HepG2 (cell line): ENCODE measurements around the gene INPP5E. TPM values are rescaled to one million over a fixed set of nuclear protein-coding genes. Genes with fewer than 3 reads are reported as not detected.
A peak's percentile ranks its signal among the peaks of the same experiment; 100 is the strongest.

Experiments used
- ATAC-seq: fragments of 200-7000 bp; cut with Tn5 transposase; 3 replicates; pipeline ENCODE4 v1.9.1; 2020; ENCODE audit warnings: mild to moderate bottlenecking, moderate library complexity
- BruUV-seq: library from RNA; stranded (reverse); fragments of 400-500 nt; replicated peaks from 2 replicates; lab custom pipeline; 2021; lab: Mats Ljungman, UMichigan
- CTCF ChIA-PET: fragments of 300-600 bp; formaldehyde crosslinking; extraction: SDS; loops from one replicate; lab custom pipeline; 2021; ENCODE audit warnings: low total read pairs, inconsistent platforms, low intra/inter-chr PET ratio; lab: Yijun Ruan, JAX
- POLR2A ChIA-PET: fragments of 350-600 bp; sonication (Branson Sonifier 250); formaldehyde crosslinking; loops from one replicate; lab custom pipeline; 2020; ENCODE audit warnings: antibody characterized with exemption, inconsistent platforms; lab: Yijun Ruan, JAX
- DNase-seq: peaks from one replicate; pipeline ENCODE4 v3.0.0-alpha.2; 2015; ENCODE audit warnings: low spot score
- FAIRE-seq: peaks from 3 replicates; lab custom pipeline; 2011; peaks lifted over from hg19 to GRCh38; lab: Jason Lieb, UNC
- H2AFZ ChIP-seq: one replicate; pipeline ENCODE4 v1.6.1; 2011; ENCODE audit warnings: low read length, inconsistent platforms
- H3K27ac ChIP-seq: fragments of 300-600 bp; 3 replicates; pipeline ENCODE4 v1.8.0; 2011; ENCODE audit warnings: mixed run types, mild to moderate bottlenecking, mixed read lengths, low read length, inconsistent platforms; ENCODE audit not compliant: insufficient read depth; ENCODE audit errors: extremely low read length
- H3K27me3 ChIP-seq, 2 experiments: fragments of 200-600 bp in 1 of 2; 2 replicates in 1 of 2; 3 replicates in 1 of 2; pipeline versions ENCODE4 v1.6.0 to v1.8.0; 2011; ENCODE audit warnings: low read length in 2 of 2, mild to moderate bottlenecking in 2 of 2, moderate library complexity in 2 of 2, inconsistent platforms in 1 of 2; ENCODE audit not compliant: insufficient read depth in 2 of 2, control insufficient read depth in 1 of 2
- H3K36me3 ChIP-seq, 2 experiments: fragments of 200-600 bp in 1 of 2; replicated peaks in 1 of 2; 2 replicates in 1 of 2; 3 replicates in 1 of 2; pipeline versions ENCODE4 v1.5.1 to v1.8.0; 2011; ENCODE audit warnings: low read length in 2 of 2, inconsistent platforms in 1 of 2; ENCODE audit not compliant: insufficient read depth in 2 of 2, control insufficient read depth in 1 of 2
- H3K4me1 ChIP-seq: 2 replicates; pipeline ENCODE4 v1.5.1; 2012; ENCODE audit warnings: low read length, inconsistent platforms; ENCODE audit not compliant: insufficient read depth
- H3K4me2 ChIP-seq: 2 replicates; pipeline ENCODE4 v1.6.0; 2011; ENCODE audit warnings: low read depth, low read length, inconsistent platforms
- H3K4me3 ChIP-seq, 3 experiments: fragments of 200-600 bp in 1 of 3; sonication (generic), shearing (Covaris generic) in 1 of 3; replicated peaks in 1 of 3; 2 replicates each; pipeline ENCODE4 v1.5.1; 2011 to 2016; ENCODE audit warnings: low read length in 3 of 3, inconsistent platforms in 2 of 3, low read depth in 2 of 3, mild to moderate bottlenecking in 2 of 3, control low read depth in 1 of 3, mixed read lengths in 1 of 3; ENCODE audit not compliant: insufficient read depth in 1 of 3
- H3K79me2 ChIP-seq: one replicate; pipeline ENCODE4 v1.6.1; 2011; ENCODE audit warnings: low read length, inconsistent platforms; ENCODE audit not compliant: insufficient read depth
- H3K9ac ChIP-seq: 2 replicates; pipeline ENCODE4 v1.6.0; 2011; ENCODE audit warnings: mild to moderate bottlenecking, low read depth, low read length, inconsistent platforms; ENCODE audit not compliant: insufficient read depth
- H3K9me3 ChIP-seq: 2 replicates; pipeline ENCODE4 v1.5.1; 2012; ENCODE audit warnings: mild to moderate bottlenecking, low read length
- H4K20me1 ChIP-seq: 2 replicates; pipeline ENCODE4 v1.6.0; 2011; ENCODE audit warnings: inconsistent platforms, mild to moderate bottlenecking, low read length, moderate library complexity; ENCODE audit not compliant: insufficient read depth
- AGO2 ChIP-seq: fragments of 200-400 bp; formaldehyde crosslinking; optimal IDR thresholded peaks from 2 replicates; pipeline ENCODE3; 2017; ENCODE audit warnings: mild to moderate bottlenecking, low read depth, low read length, moderate library complexity
- DMAP1 ChIP-seq: IDR thresholded peaks from 2 replicates; pipeline ENCODE4 v1.6.1; 2016
- KDM1A ChIP-seq: IDR thresholded peaks from 2 replicates; pipeline ENCODE4 v1.6.1; 2016; ENCODE audit warnings: missing compliant biosample characterization
- TRAFD1 ChIP-seq: sonication (generic); formaldehyde crosslinking; IDR thresholded peaks from 2 replicates; pipeline ENCODE4 v1.5.1; 2020; ENCODE audit warnings: missing genetic modification reagents, mild to moderate bottlenecking, borderline replicate concordance
- ZNF724P ChIP-seq: sonication (generic); formaldehyde crosslinking; IDR thresholded peaks from 2 replicates; pipeline ENCODE4 v1.8.0; 2022; ENCODE audit warnings: missing genetic modification reagents, borderline replicate concordance
- WGBS: methylation state at CpG from one replicate; pipeline ENCODE4 v1.1.6; 2017; ENCODE audit warnings: low lambda C conversion rate; 5-methylcytosine and 5-hydroxymethylcytosine counted together
- in situ Hi-C: cut with HindIII; loops from 2 replicates; pipeline ENCODE4 v1.10.0; 2017; ENCODE audit warnings: low pct_unique_long_range_greater_than_20kb; ENCODE audit not compliant: extremely low pct_ligation_motif_present
- intact Hi-C: fragments of 100-400 bp; cut with micrococcal nuclease; formaldehyde crosslinking; loops from one replicate; pipeline ENCODE4 v1.10.0; 2022; ENCODE audit not compliant: unreplicated experiment
- polyA plus RNA-seq, 8 experiments: library from polyadenylated mRNA; depleted of rRNA in 3 of 8; stranded (reverse) in 7 of 8; unstranded in 1 of 8; fragments of >200 nt; fragmentation: Illumina TruSeq in 4 of 8; extraction: Trizol in 4 of 8; gene quantifications; 2 replicates each; pipeline versions ENCODE4 v1.2.1 to v1.2.3, GENCODE V29; 2011 to 2016; ENCODE audit warnings: low read depth in 4 of 8, missing spikeins in 1 of 8, mixed read lengths in 1 of 8; ENCODE audit not compliant: insufficient read depth in 1 of 8
- total RNA-seq, 5 experiments: library from RNA; depleted of rRNA; stranded (reverse); fragments of >200 nt; fragmentation: Illumina TruSeq; extraction: Trizol; gene quantifications; 2 replicates each; pipeline ENCODE4 v1.2.3, GENCODE V29; 2016; ENCODE audit warnings: low read depth in 1 of 5
- TF ChIP-seq, protein P1 (sequence below): sonication (generic); formaldehyde crosslinking; IDR thresholded peaks from 2 replicates; pipeline ENCODE4 v1.9.0; 2022; ENCODE audit warnings: missing genetic modification reagents, mild to moderate bottlenecking, borderline replicate concordance

Gene INPP5E
- total and polyA plus RNA-seq, 2 of the 13 experiments (the other 11 are each of a cell fraction or from before 2014, with no cell fraction given) = 5.5 TPM

- peaks cover 9% of the 10 kb centered on the region for H3K4me1 ChIP-seq
- in situ Hi-C loops = no loop called here
- H3K9me3 ChIP-seq = no peaks in the 10 kb centered on the region
- no peak overlapping the region for H3K27ac ChIP-seq
- no peaks in the 10 kb centered on the region for H3K79me2 ChIP-seq
- H3K27me3 ChIP-seq = no peaks in the 10 kb centered on the region
- intact Hi-C loops = no loop called here
- no peak overlapping the region for H2AFZ ChIP-seq
- ChIA-PET CTCF (no interaction called here), POLR2A (no interaction called here)
- H4K20me1 ChIP-seq = no peaks in the 10 kb centered on the region
- ATAC-seq = no peak
- no TSS peak for BruUV-seq
- H3K4me2 ChIP-seq = no peak overlapping the region
- TF ChIP-seq DMAP1 (CRISPR knock-in tag) (no peak), AGO2 (peak; percentile 58), TRAFD1 (no peak), KDM1A (CRISPR knock-in tag) (no peak), ZNF724P (CRISPR knock-in tag) (no peak)
- TF ChIP-seq, protein P1, sequence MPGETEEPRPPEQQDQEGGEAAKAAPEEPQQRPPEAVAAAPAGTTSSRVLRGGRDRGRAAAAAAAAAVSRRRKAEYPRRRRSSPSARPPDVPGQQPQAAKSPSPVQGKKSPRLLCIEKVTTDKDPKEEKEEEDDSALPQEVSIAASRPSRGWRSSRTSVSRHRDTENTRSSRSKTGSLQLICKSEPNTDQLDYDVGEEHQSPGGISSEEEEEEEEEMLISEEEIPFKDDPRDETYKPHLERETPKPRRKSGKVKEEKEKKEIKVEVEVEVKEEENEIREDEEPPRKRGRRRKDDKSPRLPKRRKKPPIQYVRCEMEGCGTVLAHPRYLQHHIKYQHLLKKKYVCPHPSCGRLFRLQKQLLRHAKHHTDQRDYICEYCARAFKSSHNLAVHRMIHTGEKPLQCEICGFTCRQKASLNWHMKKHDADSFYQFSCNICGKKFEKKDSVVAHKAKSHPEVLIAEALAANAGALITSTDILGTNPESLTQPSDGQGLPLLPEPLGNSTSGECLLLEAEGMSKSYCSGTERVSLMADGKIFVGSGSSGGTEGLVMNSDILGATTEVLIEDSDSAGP (CRISPR knock-in tag) = no peak
- no peak overlapping the region for H3K4me3 ChIP-seq
- WGBS = 98% methylated on average over 24 of the region's 27 CpGs
- H3K9ac ChIP-seq = no peak overlapping the region
- FAIRE-seq = no peak
- DNase-seq = no peak
- peaks cover 43 to 76% of the 10 kb centered on the region in 2 experiments; a peak in 4 of 5 replicates for H3K36me3 ChIP-seq
Measured at GRCh38 chr9:136447173-136447778, 7.6 kb upstream of the INPP5E start.
